Endothelial cell of umbilical vein (primary cell): ENCODE measurements around the gene IFITM10. TPM values are rescaled to one million over a fixed set of nuclear protein-coding genes. Genes with fewer than 3 reads are reported as not detected.

ENCODE experiments used
- BruUV-seq: library from RNA; stranded (reverse); fragments of 400-500 nt; replicated peaks from 2 replicates; lab custom pipeline; 2021; lab: Mats Ljungman, UMichigan
- CTCF ChIA-PET: fragments of 300-600, 350-600 bp; sonication (Branson Sonifier 250); formaldehyde crosslinking; loops from one replicate; lab custom pipeline; 2021; ENCODE audit warnings: antibody characterized with exemption, inconsistent platforms; lab: Charles Lee
- POLR2A ChIA-PET: fragments of 300-600, 350-600 bp; sonication (Branson Sonifier 250); formaldehyde crosslinking; loops from one replicate; lab custom pipeline; 2021; ENCODE audit warnings: antibody characterized with exemption, inconsistent platforms; lab: Charles Lee
- DNase-seq: peaks from one replicate; pipeline ENCODE4 v3.0.0-alpha.2; 2011; ENCODE audit warnings: low read depth, low spot score
- FAIRE-seq: peaks from 2 replicates; lab custom pipeline; 2011; peaks lifted over from hg19 to GRCh38; lab: Jason Lieb, UNC
- H2AFZ ChIP-seq: 2 replicates; pipeline ENCODE4 v1.6.0; 2012; ENCODE audit warnings: low read depth, low read length, control low read depth, inconsistent platforms
- H3K27ac ChIP-seq: 2 replicates; pipeline ENCODE4 v1.5.1; 2011; ENCODE audit warnings: low read depth, mild to moderate bottlenecking, control low read depth, low read length, moderate library complexity; ENCODE audit not compliant: insufficient read depth
- H3K27me3 ChIP-seq, 2 experiments: 2 replicates each; pipeline versions ENCODE4 v1.6.0 to v1.6.1; 2011; ENCODE audit warnings: low read length in 2 of 2, mixed read lengths in 1 of 2; ENCODE audit not compliant: control insufficient read depth in 2 of 2, insufficient read depth in 2 of 2
- H3K36me3 ChIP-seq, 2 experiments: 2 replicates in 1 of 2; 3 replicates in 1 of 2; pipeline ENCODE4 v1.5.1; 2011; ENCODE audit warnings: low read length in 2 of 2, mild to moderate bottlenecking in 1 of 2, moderate library complexity in 1 of 2; ENCODE audit not compliant: control insufficient read depth in 2 of 2, insufficient read depth in 2 of 2; ENCODE audit errors: extremely low read depth in 1 of 2
- H3K4me1 ChIP-seq: 3 replicates; pipeline ENCODE4 v1.5.1; 2011; ENCODE audit warnings: mild to moderate bottlenecking, low read length; ENCODE audit not compliant: control insufficient read depth, insufficient read depth; ENCODE audit errors: extremely low read depth
- H3K4me2 ChIP-seq: 2 replicates; pipeline ENCODE4 v1.6.1; 2011; ENCODE audit warnings: low read length, control low read depth, mixed read lengths; ENCODE audit not compliant: insufficient read depth
- H3K4me3 ChIP-seq, 3 experiments: fragments of 200-600 bp in 1 of 3; sonication (generic), shearing (Covaris generic) in 1 of 3; replicated peaks in 1 of 3; 2 replicates each; pipeline ENCODE4 v1.5.1; 2011 to 2016; ENCODE audit warnings: control low read depth in 3 of 3, low read length in 3 of 3, mild to moderate bottlenecking in 2 of 3, inconsistent platforms in 1 of 3, low read depth in 1 of 3, moderate library complexity in 1 of 3; ENCODE audit not compliant: insufficient read depth in 1 of 3
- H3K79me2 ChIP-seq: 2 replicates; pipeline ENCODE4 v1.6.0; 2012; ENCODE audit warnings: low read length, inconsistent platforms; ENCODE audit not compliant: control insufficient read depth, insufficient read depth
- H3K9ac ChIP-seq: replicated peaks from 2 replicates; pipeline ENCODE3; 2011; ENCODE audit warnings: low read length, control low read depth; ENCODE audit not compliant: insufficient read depth; ENCODE audit errors: extremely low read depth
- H3K9me1 ChIP-seq: replicated peaks from 3 replicates; pipeline ENCODE4 v1.6.0; 2011; ENCODE audit warnings: mild to moderate bottlenecking, low read length; ENCODE audit not compliant: control insufficient read depth, insufficient read depth; ENCODE audit errors: extremely low read depth
- H3K9me3 ChIP-seq: replicated peaks from 2 replicates; pipeline ENCODE4 v1.5.1; 2012; ENCODE audit warnings: low read length, inconsistent platforms; ENCODE audit not compliant: control insufficient read depth, insufficient read depth
- H4K20me1 ChIP-seq: replicated peaks from 2 replicates; pipeline ENCODE3; 2011; ENCODE audit warnings: mild to moderate bottlenecking, low read length; ENCODE audit not compliant: control insufficient read depth, insufficient read depth; ENCODE audit errors: extremely low read depth
- CTCF ChIP-seq, 2 donors: IDR thresholded peaks; 1 replicate in 1 of 2; 2 replicates in 1 of 2; pipeline ENCODE4 v1.5.1; 2011; ENCODE audit warnings: low read length in 2 of 2, mild to moderate bottlenecking in 2 of 2, moderate library complexity in 2 of 2, control low read depth in 1 of 2, inconsistent platforms in 1 of 2, low read depth in 1 of 2; ENCODE audit not compliant: insufficient read depth in 1 of 2; ENCODE audit errors: extremely low read depth in 1 of 2
- EZH2 ChIP-seq: IDR thresholded peaks from 2 replicates; pipeline ENCODE4 v1.6.1; 2012; ENCODE audit warnings: borderline replicate concordance, low read depth, mild to moderate bottlenecking, moderate library complexity, low read length, inconsistent platforms; ENCODE audit not compliant: severe bottlenecking
- FOS ChIP-seq: IDR thresholded peaks from 2 replicates; pipeline ENCODE4 v1.6.1; 2011; ENCODE audit warnings: mild to moderate bottlenecking, low read length, moderate library complexity, borderline replicate concordance; ENCODE audit not compliant: insufficient read depth
- GATA2 ChIP-seq: IDR thresholded peaks from 2 replicates; pipeline ENCODE4 v1.7.0; 2011; ENCODE audit warnings: low read depth, mild to moderate bottlenecking, moderate library complexity, mixed read lengths, low read length; ENCODE audit not compliant: insufficient read length, insufficient read depth
- JUN ChIP-seq: IDR thresholded peaks from 2 replicates; pipeline ENCODE4 v1.6.1; 2011; ENCODE audit warnings: borderline replicate concordance, low read depth; ENCODE audit not compliant: insufficient read length, insufficient read depth
- MAX ChIP-seq: IDR thresholded peaks from 2 replicates; pipeline ENCODE4 v1.6.1; 2011; ENCODE audit not compliant: insufficient read depth, insufficient read length
- MYC ChIP-seq: IDR thresholded peaks from one replicate; pipeline ENCODE4 v1.6.1; 2011; ENCODE audit warnings: mild to moderate bottlenecking, low read depth, low read length
- POLR2A ChIP-seq: IDR thresholded peaks from 2 replicates; pipeline ENCODE4 v1.6.1; 2012; ENCODE audit warnings: low read depth, mild to moderate bottlenecking, control low read depth, low read length
- POLR2AphosphoS5 ChIP-seq: IDR thresholded peaks from 2 replicates; pipeline ENCODE4 v1.6.1; 2012; ENCODE audit warnings: low read depth, mild to moderate bottlenecking, control low read depth, low read length, moderate library complexity; ENCODE audit not compliant: insufficient read depth
- dilution Hi-C: fragments of 300-500 bp; cut with MboI; formaldehyde crosslinking; loops from one replicate; pipeline ENCODE4 v1.15.0; 2019; ENCODE audit warnings: low sequenced_read_pairs; ENCODE audit not compliant: extremely low pct_ligation_motif_present
- intact Hi-C: fragments of 100-400 bp; cut with micrococcal nuclease; formaldehyde crosslinking; loops from one replicate; pipeline ENCODE4 v1.10.0; 2022
- polyA plus RNA-seq, 4 experiments: library from polyadenylated mRNA; depleted of rRNA in 3 of 4; stranded (reverse) in 3 of 4; unstranded in 1 of 4; fragments of >200 nt; gene quantifications; 2 replicates each; pipeline versions ENCODE4 v1.2.1 to v1.2.3, GENCODE V29; 2011 to 2012; ENCODE audit warnings: missing spikeins in 1 of 4
- total RNA-seq: library from RNA; stranded (reverse); gene quantifications from 2 replicates; pipeline ENCODE4 v1.2.3, GENCODE V29; 2021

IFITM10 gene
- total and polyA plus RNA-seq, 2 donors (not counting 3 experiments of a cell fraction or from before 2014, with no cell fraction given): 0.04 to 0.66 TPM

GRCh38 chr11:1719781-1720180, 30.6 kb downstream of the IFITM10 start:
- H3K27me3 ChIP-seq: no peaks in the 10 kb centered on the region
- DNase-seq (no peak), FAIRE-seq (no peak)
- H3K36me3 ChIP-seq: no peaks in the 10 kb centered on the region
- H3K9me1 ChIP-seq: no peaks in the 10 kb centered on the region
- H3K27ac ChIP-seq: no peak overlapping the region
- no peak overlapping the region for H3K4me2 ChIP-seq
- H3K4me3 ChIP-seq: no peak overlapping the region
- POLR2A ChIA-PET: no interaction called here
- intact Hi-C loops (no loop called here), dilution Hi-C loops (no loop called here)
- no peak overlapping the region for H3K9ac ChIP-seq
- no peaks in the 10 kb centered on the region for H4K20me1 ChIP-seq
- H3K9me3 ChIP-seq: no peaks in the 10 kb centered on the region
- CTCF ChIA-PET: interaction anchor here (2.1 kb wide), 1 partner anchor 13 kb away, joined by 4 read pairs; no protein-coding TSS in a partner anchor
- H2AFZ ChIP-seq: no peak overlapping the region
- no peaks in the 10 kb centered on the region for H3K4me1 ChIP-seq
- BruUV-seq: no TSS peak
- no peak for TF ChIP-seq GATA2
- TF ChIP-seq JUN: no peak
- TF ChIP-seq CTCF (IDR thresholded peaks at IDR 0.05; ENCODE audit: extremely low read depth in 1 of 2, insufficient read depth in 1 of 2, low read depth in 1 of 2, low read length in 2 of 2): no peak
- no peak for TF ChIP-seq POLR2A
- TF ChIP-seq MAX: no peak
- TF ChIP-seq EZH2: no peak
- TF ChIP-seq FOS: no peak
- no peak for TF ChIP-seq POLR2AphosphoS5
- TF ChIP-seq MYC: no peak
- no peaks in the 10 kb centered on the region for H3K79me2 ChIP-seq
